HG03196 (cell line): ENCODE results near the gene PIP5K1B.
"Not testable (repeated sequence)": the region's sequence is repeated elsewhere in the genome, so short reads cannot be mapped to it uniquely, and the experiment has no call there.

Experiments
- ATAC-seq: cut with Tn5 transposase; IDR thresholded peaks from one replicate; pipeline ENCODE4 v1.9.1; 2021; ENCODE audit not compliant: unreplicated experiment

Gene PIP5K1B

GRCh38 chr9:68704814-68705530, at the start of gene PIP5K1B:
Gene PIP5K1B (plus strand): TSS chr9:68705240. CDS start chr9:68822615, 117,375 bp downstream.
- peak; percentile 69 for ATAC-seq

GRCh38 chr9:68664036-68664435, 41.0 kb upstream of the PIP5K1B start:
- ATAC-seq = no peak

- ATAC-seq = no peak
These were observed 36.9 kb upstream of the PIP5K1B start for GRCh38 chr9:68668127-68668526.

- ATAC-seq = no peak
These were observed 35.8 kb upstream of the PIP5K1B start for GRCh38 chr9:68669218-68669617.

- ATAC-seq = no peak
These were observed 32.8 kb upstream of the PIP5K1B start for GRCh38 chr9:68672215-68672614.

- no peak for ATAC-seq
These were observed 32.4 kb upstream of the PIP5K1B start for GRCh38 chr9:68672625-68673024.

GRCh38 chr9:68678430-68678829, 26.6 kb upstream of the PIP5K1B start:
- no peak for ATAC-seq

- no peak for ATAC-seq
These were observed 21.6 kb upstream of the PIP5K1B start for GRCh38 chr9:68683433-68683832.

GRCh38 chr9:68685213-68685612, 19.8 kb upstream of the PIP5K1B start:
- ATAC-seq = no peak

- peak; percentile 71 for ATAC-seq
These were observed 19.3 kb upstream of the PIP5K1B start for GRCh38 chr9:68685770-68686169.

GRCh38 chr9:68690088-68690487, 15.0 kb upstream of the PIP5K1B start:
- no peak for ATAC-seq

GRCh38 chr9:68692519-68692918, 12.5 kb upstream of the PIP5K1B start:
- no peak for ATAC-seq

- no peak for ATAC-seq
These were observed 10.9 kb upstream of the PIP5K1B start for GRCh38 chr9:68694125-68694524.

GRCh38 chr9:68697851-68698250, 7.2 kb upstream of the PIP5K1B start:
- no peak for ATAC-seq

GRCh38 chr9:68698943-68699509, 6.0 kb upstream of the PIP5K1B start:
- no peak for ATAC-seq

- not testable (repeated sequence) for ATAC-seq
These were observed 5.4 kb upstream of the PIP5K1B start for GRCh38 chr9:68699625-68700024.

- ATAC-seq = no peak
These were observed 2.5 kb upstream of the PIP5K1B start for GRCh38 chr9:68702493-68702892.

GRCh38 chr9:68703672-68704071, 1.4 kb upstream of the PIP5K1B start:
- no peak for ATAC-seq

- ATAC-seq = no peak
These were observed 584 bp upstream of the PIP5K1B start for GRCh38 chr9:68704498-68704813.

- peak; percentile 12 for ATAC-seq
These were observed 707 bp downstream of the PIP5K1B start for GRCh38 chr9:68705531-68706362.

- ATAC-seq = peak; percentile 32
These were observed 1.5 kb downstream of the PIP5K1B start for GRCh38 chr9:68706363-68707201.
